Cardiac fibroblast (primary cell): Measurements from ENCODE around the gene ABCG2.

Source experiments
- DNase-seq, 2 donors: peaks; one replicate each; pipeline versions ENCODE4 v3.0.0 to v3.0.0-alpha.2; 2010; ENCODE audit warnings: low read depth in 2 of 2
- H3K4me3 ChIP-seq, 2 donors: replicated peaks in 1 of 2; 1 replicate in 1 of 2; 2 replicates in 1 of 2; pipeline ENCODE4 v1.5.1; 2011; ENCODE audit warnings: low read depth in 2 of 2, low read length in 2 of 2, mild to moderate bottlenecking in 2 of 2, moderate library complexity in 1 of 2
- CTCF ChIP-seq: IDR thresholded peaks from one replicate; pipeline ENCODE4 v1.5.1; 2011; ENCODE audit warnings: low read depth, mild to moderate bottlenecking, low read length, inconsistent platforms

Gene ABCG2

GRCh38 chr4:88196523-88197185 lies 38.2 kb upstream of the ABCG2 start:
- DNase-seq = no peak
- TF ChIP-seq CTCF = no peak
- no peak overlapping the region for H3K4me3 ChIP-seq

- DNase-seq = no peak
- TF ChIP-seq CTCF = no peak
- no peak overlapping the region for H3K4me3 ChIP-seq
These were observed 37.5 kb upstream of the ABCG2 start for GRCh38 chr4:88196013-88196365.

DNA sequence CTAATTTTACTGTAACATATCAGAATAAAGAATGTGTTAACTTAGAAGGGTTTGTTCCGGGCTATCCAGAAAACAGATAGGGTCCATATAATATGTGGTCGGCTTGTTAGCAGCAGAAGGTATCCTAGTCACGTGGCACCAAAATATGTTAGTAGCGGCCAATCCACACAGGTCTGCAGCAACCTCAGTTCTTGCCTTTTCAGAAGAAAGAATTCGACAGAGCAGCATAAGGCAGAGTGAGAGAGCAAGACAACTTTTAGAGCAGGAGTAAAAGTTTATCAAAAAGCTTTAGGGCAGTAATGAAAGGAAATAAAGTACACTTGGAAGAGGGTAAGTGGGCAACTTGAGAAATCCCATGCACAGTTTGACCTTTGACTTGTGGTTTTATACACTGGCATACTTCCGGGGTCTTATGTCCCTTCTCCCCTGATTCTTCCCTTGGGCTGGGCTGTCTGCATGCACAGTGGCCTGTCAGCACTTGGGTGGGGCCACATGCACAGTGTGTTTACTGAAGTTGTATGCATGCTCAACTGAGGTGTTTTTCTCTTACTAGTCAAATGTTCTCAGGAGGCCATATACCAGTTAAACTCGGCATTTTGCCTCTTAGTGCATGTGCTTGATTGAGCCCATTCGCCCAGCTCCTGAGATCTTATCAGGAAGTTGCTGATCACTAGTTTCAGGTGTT lies 37.0 kb upstream of the ABCG2 start:
- TF ChIP-seq CTCF = no peak
- no peak for DNase-seq
- no peak overlapping the region for H3K4me3 ChIP-seq

DNA sequence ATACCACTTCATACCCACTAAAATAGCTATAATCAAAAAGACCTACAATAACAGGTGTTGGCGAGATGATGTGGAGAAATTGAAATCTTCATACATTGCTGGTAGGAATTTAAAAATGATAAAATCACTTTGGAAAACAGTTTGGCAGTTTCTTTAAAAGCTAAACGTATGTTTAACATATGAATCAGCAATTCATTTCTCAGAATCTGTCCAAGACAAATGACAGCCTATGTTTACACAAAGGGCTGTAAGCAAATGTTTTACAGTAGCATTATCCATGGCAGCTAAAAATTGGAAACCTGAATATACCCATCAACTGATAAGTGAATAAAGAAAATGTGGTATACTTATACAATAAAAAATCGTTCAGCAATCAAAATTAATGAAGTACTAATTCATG lies 33.0 kb upstream of the ABCG2 start:
- no peak for TF ChIP-seq CTCF
- no peak overlapping the region for H3K4me3 ChIP-seq
- no peak for DNase-seq

- DNase-seq = no peak
- H3K4me3 ChIP-seq = no peak overlapping the region
- TF ChIP-seq CTCF = no peak
These were observed 31.6 kb upstream of the ABCG2 start for GRCh38 chr4:88189881-88190585.

GRCh38 chr4:88189418-88189738 lies 30.9 kb upstream of the ABCG2 start:
- no peak overlapping the region for H3K4me3 ChIP-seq
- no peak for DNase-seq
- TF ChIP-seq CTCF = no peak
